GM06990 (cell line): ENCODE measurements around the gene NPHS1.

Source experiments
- DNase-seq: peaks from one replicate; pipeline ENCODE4 v3.0.0-alpha.2; 2011; ENCODE audit not compliant: insufficient read length; ENCODE audit errors: extremely low read depth
- H3K27me3 ChIP-seq: replicated peaks from 2 replicates; pipeline ENCODE4 v1.6.0; 2011; ENCODE audit warnings: low read length; ENCODE audit not compliant: control insufficient read depth, insufficient read depth
- H3K36me3 ChIP-seq: 2 replicates; pipeline ENCODE4 v1.5.1; 2011; ENCODE audit warnings: low read length; ENCODE audit not compliant: control insufficient read depth, insufficient read depth
- H3K4me3 ChIP-seq: replicated peaks from 2 replicates; pipeline ENCODE4 v1.5.1; 2011; ENCODE audit warnings: low read depth, mild to moderate bottlenecking, control low read depth, low read length
- CTCF ChIP-seq: IDR thresholded peaks from 2 replicates; pipeline ENCODE4 v1.5.1; 2011; ENCODE audit warnings: low read length, control low read depth, mild to moderate bottlenecking, inconsistent platforms; ENCODE audit not compliant: insufficient read depth, poor library complexity, severe bottlenecking

Gene NPHS1

GRCh38 chr19:35883882-35884281 is 31.6 kb upstream of the NPHS1 start:
- no peaks in the 10 kb centered on the region; the same call in 1 of the 2 replicates for H3K27me3 ChIP-seq
- no peak for DNase-seq
- no peak overlapping the region for H3K4me3 ChIP-seq
- H3K36me3 ChIP-seq, result peaks cover 5% of the 10 kb centered on the region
- no peak for TF ChIP-seq CTCF

GRCh38 chr19:35882114-35882832 is 30.0 kb upstream of the NPHS1 start:
- Histone ChIP-seq H3K27me3 (no peaks in the 10 kb centered on the region; the same call in 1 of the 2 replicates), H3K4me3 (no peak overlapping the region), H3K36me3 (peaks cover 2% of the 10 kb centered on the region)
- TF ChIP-seq CTCF, result peak; percentile 46
- no peak for DNase-seq

GRCh38 chr19:35879770-35880317 is 27.5 kb upstream of the NPHS1 start:
- DNase-seq, result peak; percentile 75
- H3K27me3 ChIP-seq, result no peaks in the 10 kb centered on the region; the same call in 1 of the 2 replicates
- H3K36me3 ChIP-seq, result no peaks in the 10 kb centered on the region
- TF ChIP-seq CTCF, result no peak
- H3K4me3 ChIP-seq, result no peak overlapping the region

GRCh38 chr19:35879068-35879467 is 26.8 kb upstream of the NPHS1 start:
- no peaks in the 10 kb centered on the region for H3K36me3 ChIP-seq

GRCh38 chr19:35874392-35874930 is 22.2 kb upstream of the NPHS1 start:
- no peak for TF ChIP-seq CTCF
- Histone ChIP-seq H3K27me3 (no peaks in the 10 kb centered on the region; the same call in 1 of the 2 replicates), H3K4me3 (no peak overlapping the region), H3K36me3 (no peaks in the 10 kb centered on the region)
- DNase-seq, result no peak

More at GRCh38 chr19:35879068-35879467, 26.8 kb upstream of the NPHS1 start:
- no peak for DNase-seq
- Histone ChIP-seq H3K27me3 (no peaks in the 10 kb centered on the region; the same call in 1 of the 2 replicates), H3K4me3 (no peak overlapping the region)
- no peak for TF ChIP-seq CTCF
